Activated T-cell treated with anti-CD3 and anti-CD28 coated beads for 4 hours (primary cell): ENCODE results near the gene TIMELESS.
"Not testable (repeated sequence)": the region's sequence is repeated elsewhere in the genome, so short reads cannot be mapped to it uniquely, and the experiment has no call there.

Source experiments
- DNase-seq: peaks from one replicate; pipeline ENCODE4 v3.0.0-alpha.2; 2020

TIMELESS gene

DNA sequence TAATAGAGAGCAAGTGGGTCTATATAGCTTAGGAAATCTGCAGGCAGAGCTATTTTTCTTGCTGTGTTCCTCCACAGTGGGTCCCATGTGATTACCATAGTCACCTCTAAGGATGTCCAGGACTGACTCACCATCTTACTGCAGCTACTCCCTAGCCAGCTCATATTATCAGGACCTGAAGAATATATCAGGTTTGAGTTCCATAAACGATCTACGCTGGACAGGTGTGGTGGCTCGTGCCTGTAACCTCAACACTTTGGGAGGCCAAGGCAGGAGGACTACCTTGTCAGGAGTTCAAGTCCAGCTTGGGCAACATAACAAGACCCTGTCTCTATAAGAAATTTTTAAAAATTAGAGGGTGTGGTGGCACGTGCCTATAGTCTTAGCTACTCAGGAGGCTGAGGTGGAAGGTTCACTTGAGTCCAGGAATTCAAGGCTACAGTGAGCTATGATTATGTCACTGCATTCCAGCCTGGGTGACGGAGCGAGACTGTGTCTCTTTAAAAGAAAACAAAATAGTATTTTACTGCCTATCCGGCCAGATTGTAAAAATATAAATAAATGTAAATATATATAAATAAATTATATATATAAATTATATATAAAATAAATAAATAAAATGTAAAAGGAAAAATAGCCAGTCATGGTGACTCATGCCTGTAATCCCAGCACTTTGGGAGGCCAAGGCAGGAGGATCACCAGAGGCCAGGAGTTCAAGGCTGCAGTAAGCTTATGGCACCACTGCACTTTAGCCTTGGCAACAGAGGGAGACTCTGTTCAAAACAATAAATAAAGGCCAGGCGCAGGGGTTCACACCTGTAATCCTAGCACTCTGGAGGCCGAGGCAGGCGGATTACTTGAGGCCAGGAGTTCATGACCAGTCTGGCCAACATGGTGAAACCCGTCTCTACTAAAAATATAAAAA, 12.3 kb upstream of the TIMELESS start:
- no peak for DNase-seq

DNA sequence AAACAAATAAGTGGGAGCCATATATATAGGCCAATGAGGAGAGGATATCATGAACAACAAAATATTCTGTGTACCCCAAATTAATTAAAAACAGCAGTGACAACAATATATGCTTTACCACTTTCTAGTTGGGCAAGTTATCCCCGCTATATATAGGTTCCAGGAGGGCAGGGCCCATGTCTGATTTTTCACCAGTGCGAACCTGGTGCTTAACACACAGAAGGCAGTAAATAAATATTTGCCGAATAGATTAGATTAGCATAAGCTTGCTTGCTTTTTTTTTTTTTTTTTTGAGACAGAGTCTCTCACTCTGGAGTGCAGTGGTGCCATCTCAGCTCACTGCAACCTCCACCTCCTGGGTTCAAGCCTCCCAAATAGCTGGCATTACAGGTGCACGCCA, 8.6 kb upstream of the TIMELESS start:
- no peak for DNase-seq

DNA sequence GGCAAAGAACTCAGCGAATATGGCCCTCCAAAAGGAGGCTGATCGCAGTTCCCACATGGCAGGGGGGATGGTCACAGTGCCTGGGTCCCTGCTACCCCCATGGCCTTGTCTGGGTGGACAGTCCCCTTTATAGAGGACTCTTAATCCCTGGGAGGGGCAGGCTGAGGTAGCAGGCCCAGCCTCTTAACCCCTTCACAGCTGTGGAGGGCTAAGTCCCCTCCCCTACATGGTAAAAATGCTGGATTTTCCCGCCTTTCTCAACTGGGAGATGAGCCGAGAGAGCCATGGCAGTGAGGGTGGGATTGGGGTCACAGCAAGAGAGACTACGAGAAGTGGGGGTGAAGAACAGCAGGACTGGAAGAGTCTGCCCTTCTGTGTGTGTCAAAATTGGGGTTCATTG, 5.3 kb upstream of the TIMELESS start, which contains the start of gene MIP:
Gene MIP, minus strand, starts transcription at position 101 of the 400 bp plus-strand sequence. Its CDS starts 44 bp downstream, at position 57.
- no peak for DNase-seq

DNA sequence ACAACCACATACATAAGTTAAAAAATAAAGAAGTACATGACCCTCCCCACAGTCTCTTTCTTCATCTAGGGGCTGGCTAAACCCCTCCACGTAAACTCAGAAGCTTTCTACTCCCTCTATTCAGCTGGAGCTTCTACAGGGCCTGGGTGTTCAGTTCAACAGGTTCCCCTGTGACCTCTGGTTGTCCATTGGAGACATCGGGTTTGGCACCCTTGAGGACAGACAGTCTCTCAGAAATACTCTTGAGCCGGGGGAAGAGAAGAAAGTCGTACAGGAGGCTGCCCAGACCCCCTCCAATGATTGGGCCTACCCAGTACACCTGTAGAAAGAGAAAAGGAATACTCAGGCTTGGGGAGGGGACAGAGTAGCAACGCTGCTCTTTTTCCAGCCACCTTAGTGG, 1.9 kb upstream of the TIMELESS start:
- no peak for DNase-seq

DNA sequence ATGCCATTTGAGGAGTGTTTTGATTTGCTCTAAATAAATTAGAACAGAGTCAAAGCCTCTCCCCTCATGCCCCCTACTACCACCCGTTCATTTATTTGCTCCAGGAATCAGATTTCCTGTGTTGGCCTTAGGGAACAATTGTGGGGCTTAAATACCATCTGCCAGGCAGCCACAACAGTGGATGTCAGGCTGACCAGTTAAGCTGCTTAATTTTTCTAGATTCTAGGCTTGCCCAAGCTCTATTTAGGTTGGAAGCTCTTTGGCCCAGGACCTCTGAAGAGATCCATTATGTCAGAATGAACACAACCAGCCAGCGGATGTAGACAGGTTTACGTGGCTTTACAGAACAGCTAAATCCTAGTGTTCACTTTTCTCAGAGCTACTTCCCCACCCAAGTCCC, 1.0 kb upstream of the TIMELESS start:
- DNase-seq, result no peak

DNA sequence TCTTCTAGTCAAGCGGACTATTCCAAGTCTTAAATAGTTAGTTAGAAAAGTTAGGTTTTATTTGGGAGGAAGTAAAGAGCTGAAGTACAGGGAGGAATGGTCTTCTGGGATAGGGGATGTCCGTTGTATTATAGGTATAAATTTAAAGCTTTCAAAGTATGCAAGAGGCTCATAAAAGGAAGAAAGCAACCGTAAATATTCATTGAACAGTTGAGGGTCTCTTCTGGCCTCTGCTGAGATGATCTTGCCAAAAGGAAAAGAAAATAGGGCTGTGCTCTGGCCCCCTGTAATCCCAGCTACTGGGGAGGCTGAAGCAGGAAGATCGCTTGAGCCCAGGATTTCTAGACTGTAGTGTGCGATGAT, 377 bp upstream of the TIMELESS start:
- DNase-seq, result no peak

DNA sequence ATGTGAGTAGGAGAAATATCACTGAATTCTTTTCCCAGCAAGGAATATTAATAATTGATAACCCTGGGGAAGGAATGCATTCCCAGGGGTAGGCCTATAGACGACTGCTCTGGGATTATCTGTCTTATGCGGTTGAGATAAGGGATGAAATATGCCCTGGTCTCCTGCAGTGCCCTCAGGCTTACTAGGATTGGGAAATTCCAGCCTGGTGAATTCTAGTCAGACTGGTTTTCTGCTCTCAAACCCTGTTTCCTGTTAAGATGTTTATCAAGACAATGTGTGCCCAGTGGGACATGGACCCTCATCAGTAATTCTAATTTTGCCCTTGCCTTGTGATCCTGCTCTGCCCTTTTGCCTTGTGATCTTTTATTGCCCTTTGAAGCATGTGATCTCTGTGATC, 6.0 kb downstream of the TIMELESS start:
- not testable (repeated sequence) for DNase-seq

DNA sequence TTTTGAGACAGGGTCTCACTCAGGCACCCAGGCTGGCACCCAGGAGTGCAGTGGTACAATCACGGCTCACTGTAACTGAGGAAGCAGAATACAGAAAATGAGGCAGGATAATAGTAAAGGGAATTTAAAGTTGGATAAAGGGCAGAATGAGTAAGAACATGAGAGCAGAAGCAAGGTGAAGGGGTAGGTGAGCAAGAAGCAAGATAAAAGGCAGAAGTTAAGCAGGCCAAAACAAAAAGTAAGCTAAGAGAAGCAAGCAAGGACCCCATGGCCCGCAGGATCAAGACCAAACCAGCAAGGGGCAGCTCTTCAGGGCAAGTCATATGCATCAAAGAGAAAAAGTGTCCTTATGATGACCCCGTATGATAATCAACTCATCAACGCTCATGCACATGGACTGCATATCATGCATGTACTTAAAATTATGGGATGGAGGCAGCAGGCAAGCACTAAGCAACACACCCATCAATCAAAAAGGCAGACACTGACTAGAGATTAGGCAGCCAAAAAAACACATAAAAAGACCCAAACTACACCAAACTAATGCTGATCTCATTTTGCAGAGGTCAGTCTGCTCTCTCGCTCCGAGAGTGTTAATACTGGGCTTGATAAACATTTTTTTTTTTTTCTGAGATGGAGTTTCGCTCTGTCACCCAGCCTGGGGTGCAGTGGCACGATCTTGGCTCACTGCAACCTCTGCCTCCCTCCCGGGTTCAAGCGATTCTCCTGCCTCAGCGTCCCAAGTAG, 11.6 kb downstream of the TIMELESS start:
- no peak for DNase-seq

DNA sequence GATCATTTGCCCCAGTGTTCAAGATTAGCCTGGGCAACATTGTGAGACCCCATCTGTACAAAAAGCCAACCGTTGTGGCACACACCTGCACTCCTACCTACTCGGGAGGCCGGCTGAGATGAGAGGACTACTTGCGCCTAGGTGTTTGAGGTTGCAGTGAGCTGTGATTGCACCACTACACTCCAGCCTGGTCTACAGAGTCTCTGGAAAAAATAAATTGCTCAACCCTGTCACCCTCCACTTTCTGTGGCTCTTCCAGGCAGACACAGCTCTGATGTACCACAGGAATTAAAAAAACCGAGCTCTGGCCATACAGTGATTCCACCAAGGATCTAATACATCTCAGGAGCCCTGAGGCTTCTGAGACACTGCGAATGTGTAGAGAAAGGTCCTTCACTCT, 14.4 kb downstream of the TIMELESS start:
- no peak for DNase-seq

DNA sequence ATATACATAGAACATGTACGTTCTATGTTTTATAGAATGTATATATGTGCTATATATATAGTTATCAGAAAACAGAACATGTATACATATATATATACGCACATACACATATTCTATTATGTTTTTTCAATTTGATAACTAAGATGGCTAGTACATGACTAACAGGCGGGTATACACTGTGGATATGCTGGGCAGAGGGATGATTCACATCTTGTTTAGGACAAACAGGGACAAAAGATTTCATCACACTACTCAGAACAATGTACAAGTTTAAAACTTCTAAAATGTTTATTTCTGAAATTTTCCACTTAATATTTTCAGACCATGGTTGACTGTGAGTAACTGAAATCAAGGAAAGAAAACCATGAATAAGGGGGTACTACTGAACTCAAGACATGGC, 17.4 kb downstream of the TIMELESS start:
- DNase-seq, result no peak

DNA sequence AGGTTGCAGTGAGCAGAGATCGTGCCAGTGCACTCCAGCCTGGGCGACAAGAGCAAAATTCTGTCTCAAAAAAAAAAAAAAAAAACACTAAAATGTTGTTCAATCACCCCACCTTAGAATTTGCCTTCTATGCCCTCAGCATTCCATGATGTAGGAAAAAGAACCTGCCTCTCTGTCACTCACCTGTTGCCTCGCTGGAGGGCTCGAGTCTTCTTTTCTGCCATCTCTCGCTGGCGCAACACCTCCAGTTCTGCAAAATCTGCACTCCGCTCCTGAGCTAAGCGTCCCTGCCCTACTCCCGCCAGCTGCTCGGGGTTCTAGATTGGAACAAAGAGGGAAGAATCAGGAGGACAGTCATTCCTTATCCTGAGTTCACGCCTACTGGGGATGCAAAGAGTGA, 17.9 kb downstream of the TIMELESS start:
- no peak for DNase-seq

DNA sequence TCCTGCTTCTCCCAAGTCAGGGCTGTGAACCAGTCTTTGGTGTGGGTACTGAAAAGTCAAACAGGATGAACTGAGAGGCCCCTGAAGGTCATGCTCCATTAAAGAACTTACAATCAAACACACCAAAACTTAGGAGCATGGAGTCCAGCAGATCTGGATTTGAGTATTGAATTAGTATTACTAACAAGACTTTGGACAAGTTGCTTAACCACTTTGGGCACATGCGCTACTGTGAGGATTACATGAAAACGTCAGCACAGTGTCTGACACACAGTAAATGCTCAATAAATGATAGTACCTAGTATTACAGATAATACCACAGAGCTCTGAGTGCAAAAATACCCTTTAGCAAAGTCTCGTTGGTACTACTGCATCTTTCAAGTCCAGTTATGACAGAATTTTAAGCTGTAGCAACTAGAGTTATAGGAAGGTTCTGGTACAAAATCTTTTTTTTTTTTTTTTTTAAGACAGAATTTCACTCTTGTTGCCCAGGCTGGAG, 23.2 kb downstream of the TIMELESS start:
- DNase-seq, result no peak

DNA sequence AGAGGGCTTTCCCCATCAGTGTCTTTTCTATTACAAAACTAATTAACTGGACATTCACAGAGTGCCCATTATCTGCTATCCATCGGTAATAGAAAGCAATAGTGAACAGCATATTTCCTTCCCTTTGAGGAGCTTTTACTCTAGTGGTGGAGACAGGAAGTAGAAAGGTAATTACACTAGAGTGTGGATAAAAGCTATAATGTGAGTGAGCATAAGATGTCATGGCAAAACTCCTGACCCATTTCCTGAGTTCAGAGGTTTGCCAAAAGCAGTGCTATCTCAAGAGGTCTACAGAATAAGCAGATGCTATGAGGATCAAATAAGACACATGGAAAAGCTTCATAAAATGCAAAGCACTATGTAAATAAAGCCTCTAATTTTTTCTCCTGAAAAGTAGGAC, 24.0 kb downstream of the TIMELESS start:
- DNase-seq, result no peak

DNA sequence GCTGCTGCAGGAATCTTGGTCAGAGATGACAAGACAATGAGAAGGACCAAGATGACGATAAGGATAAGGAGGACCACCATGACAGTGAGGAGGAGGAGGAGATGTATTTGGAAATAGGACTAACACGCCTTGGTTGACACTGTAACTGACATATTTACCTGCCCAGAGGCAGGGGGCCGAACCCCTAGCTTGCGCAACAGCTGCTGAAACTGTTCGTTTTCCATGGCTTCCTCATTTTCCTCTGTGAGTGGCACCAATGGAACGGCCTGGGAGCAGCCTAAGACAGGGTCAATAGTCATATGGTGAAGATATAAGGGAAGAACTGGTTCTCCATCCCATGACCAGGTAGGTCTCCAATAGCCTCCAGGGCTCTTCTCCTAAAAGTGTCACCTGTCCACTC, 28.8 kb downstream of the TIMELESS start:
- DNase-seq, result no peak

DNA sequence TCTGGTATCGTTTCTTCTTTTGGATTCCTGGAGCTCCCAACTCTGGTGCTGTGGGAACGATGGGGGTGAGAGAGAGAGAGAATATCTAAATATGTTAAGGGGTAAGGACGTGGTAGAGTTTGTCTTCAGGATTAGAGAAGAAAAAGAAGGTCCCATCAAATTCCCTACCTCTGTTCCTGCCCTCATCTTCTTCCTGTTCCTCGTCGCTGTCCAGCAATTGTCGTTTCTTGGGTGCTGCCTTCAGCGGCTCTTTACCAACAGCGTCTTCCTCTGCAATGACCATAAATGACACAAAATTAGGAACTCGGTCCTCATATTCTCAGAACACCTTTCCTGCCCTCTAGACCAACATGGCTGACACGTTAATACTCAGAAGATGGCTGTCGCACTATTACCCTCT, 31.5 kb downstream of the TIMELESS start:
- no peak for DNase-seq

DNA sequence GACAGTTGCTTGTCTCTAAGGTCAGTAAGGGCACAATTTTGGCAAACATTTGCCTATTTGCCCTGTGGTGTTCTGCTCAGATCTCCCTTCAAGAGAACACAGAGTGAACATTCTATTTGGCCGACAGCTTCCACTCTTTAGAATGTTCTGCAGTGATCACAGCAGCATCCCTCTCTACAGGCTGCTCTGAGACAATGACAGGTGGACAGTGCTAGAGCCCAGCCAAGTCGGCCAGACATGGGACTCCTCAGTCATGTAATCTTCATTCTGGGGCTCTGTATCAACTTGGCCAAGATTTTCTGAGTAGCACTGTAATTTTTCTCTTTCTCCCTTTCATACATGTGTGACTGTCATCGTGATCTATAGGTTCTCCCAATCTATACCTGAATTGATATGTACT, 34.8 kb downstream of the TIMELESS start:
- DNase-seq, result no peak

DNA sequence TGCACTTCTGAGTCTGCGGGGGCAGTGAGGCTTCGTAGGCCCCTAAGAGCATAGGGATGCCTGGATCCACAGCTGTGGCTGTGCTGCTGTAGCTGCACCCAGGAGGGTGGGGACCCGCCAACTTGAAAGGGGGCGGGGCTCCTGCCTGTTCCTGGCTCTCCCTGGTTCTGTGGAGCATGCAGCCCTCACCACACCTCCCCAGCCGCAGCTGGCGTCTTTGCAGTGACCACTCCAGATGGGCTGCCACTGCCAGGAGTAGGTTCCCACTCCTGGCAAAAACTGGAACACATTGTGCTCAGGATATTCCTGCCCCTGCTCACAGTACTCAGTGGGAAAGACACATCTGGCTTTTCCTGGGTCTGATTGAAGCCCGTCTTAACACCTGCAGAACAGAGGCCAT, 35.8 kb downstream of the TIMELESS start:
- DNase-seq, result no peak

DNA sequence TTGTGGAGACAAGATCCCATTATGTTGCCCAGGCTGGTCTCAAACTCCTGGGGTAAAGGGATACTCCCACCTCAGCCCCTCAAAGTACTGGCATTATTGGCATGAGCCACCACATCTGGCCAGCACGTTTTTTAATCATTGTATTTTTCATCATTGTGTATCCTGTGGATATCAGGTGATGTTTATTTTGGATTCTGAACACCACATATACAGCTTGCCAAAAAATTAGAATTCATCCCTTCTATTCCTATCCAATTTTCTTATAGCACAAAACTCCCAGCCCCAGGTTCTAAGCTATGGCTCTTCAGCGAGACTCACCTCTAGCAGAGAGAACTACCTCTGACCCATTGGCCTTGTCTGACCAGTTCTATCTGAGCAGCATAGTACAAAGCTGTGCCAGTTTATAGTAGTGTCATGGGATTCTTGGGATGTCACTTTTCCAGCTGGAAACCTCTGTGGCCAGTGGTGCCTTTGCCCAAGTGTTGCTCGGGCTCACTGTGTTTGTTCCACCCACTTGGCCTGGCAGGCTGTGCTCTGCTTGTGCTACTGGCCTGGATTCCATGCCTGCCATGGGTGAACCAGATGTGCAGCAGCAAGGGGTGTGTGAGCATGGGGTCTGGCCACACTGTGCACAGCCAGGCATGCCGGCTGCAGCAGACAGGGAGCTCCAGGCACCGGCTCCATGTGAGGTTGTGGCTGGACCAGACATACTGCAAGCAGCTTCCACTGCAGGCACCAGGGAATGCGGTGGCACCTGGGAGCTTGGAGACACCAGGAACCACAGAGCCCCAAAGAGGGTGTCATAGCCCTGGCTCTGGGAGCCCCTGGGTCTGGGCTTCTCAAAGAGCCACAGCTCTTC, 37.2 kb downstream of the TIMELESS start:
- no peak for DNase-seq

DNA sequence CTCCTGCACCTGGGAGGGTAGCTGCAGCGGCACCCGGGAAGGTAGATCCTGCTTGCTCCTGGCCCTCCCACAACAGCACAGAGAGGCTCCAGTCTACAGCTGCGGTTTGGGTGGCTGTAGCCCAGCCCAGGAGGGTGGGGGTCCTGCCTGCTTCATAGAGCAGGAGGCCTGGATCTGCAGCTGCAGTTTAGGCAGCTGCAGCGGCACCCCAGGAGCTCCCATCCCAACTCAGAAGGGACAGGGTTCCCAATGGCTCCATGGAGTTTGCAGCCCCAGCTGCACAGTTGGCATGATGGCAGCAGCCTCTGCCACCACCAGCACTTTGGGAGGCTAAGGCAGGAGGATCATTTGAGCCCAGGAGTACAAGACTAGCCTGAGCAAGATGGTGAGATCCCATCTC, 38.5 kb downstream of the TIMELESS start:
- DNase-seq, result no peak

DNA sequence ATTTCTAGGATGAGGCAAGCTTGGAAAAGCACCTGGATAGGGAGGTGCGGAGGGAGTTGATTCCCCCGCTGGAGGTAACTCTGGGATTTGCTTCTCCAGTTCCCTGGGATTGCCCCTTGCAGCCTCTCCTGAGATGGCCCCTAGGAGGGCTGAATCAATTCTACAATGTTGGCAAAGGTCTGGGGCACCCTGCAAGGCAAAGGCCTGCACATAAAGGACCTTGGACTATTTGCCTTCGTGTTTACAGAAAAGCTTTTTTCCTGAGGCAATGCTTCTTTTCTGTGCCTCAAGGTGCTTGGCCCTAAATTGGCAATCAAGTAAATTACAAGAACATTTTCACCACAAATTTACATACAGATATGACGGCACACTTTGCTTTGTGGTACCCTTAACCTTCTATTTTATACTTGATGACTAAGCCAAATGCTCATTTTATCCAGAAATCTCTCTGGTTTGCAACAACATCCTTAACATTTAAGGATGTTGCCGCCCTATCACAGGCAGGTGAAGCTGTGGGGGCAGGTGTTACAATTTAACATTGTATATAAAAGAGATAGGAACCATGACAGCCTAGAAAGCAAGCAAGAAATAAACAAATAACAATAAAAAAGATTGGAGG, 40.3 kb downstream of the TIMELESS start:
- no peak for DNase-seq

DNA sequence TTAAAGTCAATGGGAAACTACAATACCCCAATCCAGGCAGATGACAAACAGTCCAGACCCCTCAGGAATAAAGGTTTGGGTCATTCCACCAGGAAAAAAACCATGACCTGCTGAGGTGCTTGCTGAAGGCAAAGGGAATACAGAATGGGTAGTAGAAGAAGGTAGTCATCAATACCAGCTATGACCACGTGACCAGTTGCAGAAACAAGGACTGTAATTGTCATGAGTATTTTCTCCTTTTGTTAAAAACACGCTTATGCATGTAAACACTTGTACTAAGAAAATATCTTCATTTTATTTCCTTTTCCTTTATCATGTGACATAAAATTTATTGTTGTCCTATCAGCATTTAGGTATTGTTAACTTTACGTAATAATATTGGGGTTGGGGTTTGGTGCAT, 45.0 kb downstream of the TIMELESS start:
- DNase-seq, result not testable (repeated sequence)

DNA sequence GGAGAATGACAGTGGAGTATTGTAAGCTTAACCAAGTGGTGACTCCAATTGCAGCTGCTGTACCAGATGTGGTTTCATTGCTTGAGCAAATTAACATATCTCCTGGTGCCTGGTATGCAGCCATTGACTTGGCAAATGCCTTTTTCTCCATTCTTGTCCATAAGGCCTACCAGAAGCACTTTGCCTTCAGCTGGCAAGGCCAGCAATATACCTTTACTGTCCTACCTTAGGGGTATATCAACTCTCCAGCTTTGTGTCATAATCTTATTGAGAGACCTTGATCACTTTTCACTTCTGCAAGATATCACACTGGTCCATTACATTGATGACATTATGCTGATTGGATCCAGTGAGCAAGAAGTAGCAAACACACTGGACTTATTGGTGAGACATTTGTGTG, 47.6 kb downstream of the TIMELESS start:
- not testable (repeated sequence) for DNase-seq

DNA sequence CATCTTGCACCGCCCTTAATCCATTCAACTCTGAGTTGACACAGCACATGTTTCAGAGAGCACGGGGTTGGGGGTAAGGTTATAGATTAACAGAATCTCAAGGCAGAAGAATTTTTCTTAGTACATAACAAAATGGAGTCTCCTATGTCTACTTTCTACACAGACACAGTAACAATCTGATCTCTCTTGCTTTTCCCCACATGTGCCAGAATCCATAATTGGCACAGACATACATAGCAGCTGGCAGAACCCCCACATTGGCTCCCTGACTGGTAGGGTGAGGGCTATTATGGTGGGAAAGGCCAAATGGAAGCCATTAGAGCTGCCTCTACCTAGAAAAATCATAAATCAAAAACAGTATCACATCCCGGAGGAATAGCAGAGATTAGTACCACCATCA, 48.1 kb downstream of the TIMELESS start:
- DNase-seq, result not testable (repeated sequence)
